GM12891 (cell line): ENCODE data around the gene GMNN.
"Not testable (repeated sequence)": the region's sequence is repeated elsewhere in the genome, so short reads cannot be mapped to it uniquely, and the experiment has no call there.

Source experiments
- DNase-seq: peaks from one replicate; pipeline ENCODE4 v3.0.0; 2011; ENCODE audit warnings: low spot score; ENCODE audit not compliant: insufficient read length
- FAIRE-seq: peaks from 2 replicates; lab custom pipeline; 2011; peaks lifted over from hg19 to GRCh38; lab: Jason Lieb, UNC
- PAX5 ChIP-seq: IDR thresholded peaks from 2 replicates; pipeline ENCODE4 v1.6.1; 2011; ENCODE audit warnings: low read length, moderate library complexity, mild to moderate bottlenecking; ENCODE audit not compliant: insufficient read depth, severe bottlenecking
- POLR2A ChIP-seq: IDR thresholded peaks from 2 replicates; pipeline ENCODE4 v1.6.1; 2011; ENCODE audit warnings: low read depth, low read length, control low read depth
- POLR2AphosphoS5 ChIP-seq: IDR thresholded peaks from 2 replicates; pipeline ENCODE4 v1.6.1; 2011; ENCODE audit warnings: low read depth, low read length, control low read depth
- POU2F2 ChIP-seq: IDR thresholded peaks from 2 replicates; pipeline ENCODE4 v1.6.1; 2011; ENCODE audit warnings: low read depth, mild to moderate bottlenecking, control low read depth, low read length, moderate library complexity
- SPI1 ChIP-seq: IDR thresholded peaks from 2 replicates; pipeline ENCODE4 v1.6.1; 2011; ENCODE audit warnings: low read depth, low read length, control low read depth
- TAF1 ChIP-seq: IDR thresholded peaks from 2 replicates; pipeline ENCODE4 v1.6.1; 2011; ENCODE audit warnings: low read depth, low read length, control low read depth

Gene GMNN

DNA sequence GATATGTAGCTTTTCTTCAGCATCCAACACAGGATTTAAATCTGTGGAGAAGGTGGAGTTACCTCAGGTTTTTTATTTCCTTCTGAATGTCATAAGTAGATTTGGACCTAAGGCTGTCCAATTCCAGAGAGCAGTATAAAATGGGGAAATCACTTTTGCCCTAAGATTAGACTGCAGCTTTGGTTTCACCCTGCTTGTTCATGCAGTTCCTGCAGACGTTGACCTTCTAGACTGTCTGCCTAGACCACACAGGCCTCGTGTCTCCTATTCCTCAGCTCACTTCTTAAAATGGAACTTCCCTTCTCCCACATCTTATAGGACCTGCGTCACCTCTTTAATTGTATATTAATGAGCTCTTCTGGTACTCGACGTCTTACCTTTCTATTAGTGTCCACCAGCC lies 29.8 kb upstream of the GMNN start:
- FAIRE-seq (no peak), DNase-seq (no peak)
- TF ChIP-seq SPI1 (no peak), POLR2A (no peak), POLR2AphosphoS5 (no peak), PAX5 (no peak), POU2F2 (no peak)

GRCh38 chr6:24749297-24749696 lies 25.4 kb upstream of the GMNN start:
- no peak for TF ChIP-seq POU2F2
- TF ChIP-seq POLR2AphosphoS5 = no peak
- TF ChIP-seq SPI1 = no peak
- TF ChIP-seq TAF1 = no peak
- TF ChIP-seq PAX5 = no peak
- no peak for TF ChIP-seq POLR2A
- FAIRE-seq (no peak), DNase-seq (no peak)

- not testable (repeated sequence) for FAIRE-seq, DNase-seq
Measured at GRCh38 chr6:24750878-24751277, 23.9 kb upstream of the GMNN start.

- no peak for TF ChIP-seq POLR2A
- no peak for TF ChIP-seq PAX5
- TF ChIP-seq TAF1 = no peak
- TF ChIP-seq POU2F2 = no peak
- no peak for TF ChIP-seq SPI1
- TF ChIP-seq POLR2AphosphoS5 = no peak
- DNase-seq = no peak
- no peak for FAIRE-seq
Measured at GRCh38 chr6:24752503-24752902, 22.2 kb upstream of the GMNN start.

DNA sequence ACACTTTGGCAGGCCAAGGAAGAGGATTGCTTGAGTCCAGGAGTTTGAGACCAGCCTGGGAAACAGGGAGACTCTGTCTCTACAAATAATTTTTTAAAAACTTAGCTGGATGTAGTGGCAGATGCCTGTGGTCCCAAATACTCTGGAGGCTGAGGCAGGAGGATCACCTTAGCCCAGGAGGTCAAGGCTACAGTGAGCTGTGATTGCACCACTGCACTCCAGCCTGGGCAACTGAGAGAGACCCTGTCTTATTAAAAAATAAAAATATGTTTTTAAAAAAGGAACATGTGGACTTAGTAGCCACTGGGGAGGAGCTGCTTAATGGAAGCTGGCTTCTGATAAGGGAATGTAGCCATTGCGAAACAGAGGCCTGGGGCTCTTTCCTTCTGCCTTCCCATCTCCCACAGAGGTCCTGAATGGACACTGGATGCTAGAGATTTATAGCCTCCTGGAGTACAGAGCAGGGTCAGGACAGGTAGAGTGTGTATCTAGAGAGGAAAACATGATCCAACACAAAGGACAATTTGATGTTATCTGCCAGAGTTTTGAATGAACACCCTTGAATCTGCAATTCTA lies 21.7 kb upstream of the GMNN start:
- DNase-seq = no peak

GRCh38 chr6:24753545-24753944 lies 21.2 kb upstream of the GMNN start:
- no peak for TF ChIP-seq TAF1
- TF ChIP-seq PAX5 = no peak
- no peak for TF ChIP-seq POLR2AphosphoS5
- TF ChIP-seq SPI1 = no peak
- TF ChIP-seq POLR2A = no peak
- TF ChIP-seq POU2F2 = no peak
- DNase-seq (no peak), FAIRE-seq (no peak)

More for the DNA sequence above, 21.7 kb upstream of the GMNN start:
- no peak for FAIRE-seq
- TF ChIP-seq POLR2AphosphoS5 (no peak), POLR2A (no peak), POU2F2 (no peak), TAF1 (no peak), SPI1 (no peak), PAX5 (no peak)

- not testable (repeated sequence) for FAIRE-seq, DNase-seq
Measured at GRCh38 chr6:24754378-24754777, 20.4 kb upstream of the GMNN start.

- no peak for TF ChIP-seq POLR2A
- TF ChIP-seq SPI1 = no peak
- TF ChIP-seq PAX5 = no peak
- no peak for TF ChIP-seq TAF1
- TF ChIP-seq POLR2AphosphoS5 = no peak
- TF ChIP-seq POU2F2 = no peak
- DNase-seq (no peak), FAIRE-seq (no peak)
Measured at GRCh38 chr6:24755279-24755678, 19.5 kb upstream of the GMNN start.

DNA sequence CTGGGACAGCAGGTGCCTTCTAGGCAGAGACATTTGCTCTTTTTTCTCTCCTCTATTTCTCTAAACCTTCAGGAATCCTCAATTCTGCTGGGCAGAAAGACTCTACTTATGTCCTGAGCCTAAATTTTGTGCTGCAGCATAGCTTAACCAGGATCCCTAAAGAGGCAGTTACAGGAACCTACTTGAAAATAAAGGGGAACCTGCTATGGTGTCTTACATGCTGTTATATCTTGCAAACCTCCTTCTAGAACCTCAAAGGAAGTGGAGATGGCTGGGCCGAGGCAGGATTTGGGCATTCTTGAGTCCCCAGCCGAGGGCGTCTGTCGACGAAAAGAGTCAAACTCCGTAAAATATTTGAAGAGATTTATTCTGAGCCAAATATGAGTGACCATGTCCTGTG lies 17.1 kb upstream of the GMNN start:
- DNase-seq (no peak), FAIRE-seq (no peak)
- TF ChIP-seq SPI1 (no peak), POLR2A (no peak), POU2F2 (no peak), TAF1 (no peak), POLR2AphosphoS5 (no peak), PAX5 (no peak)

DNA sequence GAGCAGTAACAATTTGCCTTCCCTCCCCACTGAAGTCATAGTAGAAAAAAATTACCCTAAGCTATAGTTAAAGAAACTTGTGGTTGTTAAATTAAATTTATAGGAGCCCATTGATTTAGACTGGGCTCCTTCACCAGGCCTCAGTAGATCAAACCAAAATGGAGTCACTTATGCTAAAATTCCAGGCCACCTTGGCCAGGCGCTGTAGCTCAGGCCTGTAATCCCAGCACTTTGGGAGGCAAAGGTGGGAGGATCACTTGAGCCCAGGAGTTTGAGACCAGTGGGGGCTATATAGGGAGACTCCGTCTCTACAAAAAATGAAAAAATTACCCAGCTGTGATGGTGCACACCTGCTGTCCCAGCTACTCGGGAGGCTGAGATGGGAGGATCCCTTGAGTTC lies 15.0 kb upstream of the GMNN start:
- FAIRE-seq (no peak), DNase-seq (no peak)
- TF ChIP-seq TAF1 (no peak), POLR2A (no peak), POLR2AphosphoS5 (no peak), PAX5 (no peak), POU2F2 (no peak), SPI1 (no peak)

DNA sequence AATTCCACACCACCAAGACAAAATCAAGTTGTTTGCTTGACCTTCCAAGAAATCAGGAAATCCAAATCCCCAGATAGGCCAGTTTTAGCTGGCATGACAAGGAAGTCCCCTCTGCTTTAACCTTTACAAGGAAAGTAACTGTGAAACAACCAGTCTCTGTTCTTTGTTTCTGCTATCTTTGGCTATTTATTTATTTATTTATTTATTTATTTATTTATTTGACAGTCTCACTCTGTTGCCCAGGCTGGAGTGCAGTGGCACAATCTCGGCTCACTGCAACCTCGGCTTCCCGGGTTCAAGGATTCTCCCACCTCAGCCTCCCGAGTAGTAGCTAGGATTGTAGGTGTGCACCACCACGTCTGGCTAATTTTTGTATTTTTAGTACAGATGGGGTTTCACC lies 14.5 kb upstream of the GMNN start:
- DNase-seq (no peak), FAIRE-seq (no peak)
- TF ChIP-seq POU2F2 = no peak
- no peak for TF ChIP-seq PAX5
- no peak for TF ChIP-seq TAF1
- no peak for TF ChIP-seq POLR2AphosphoS5
- no peak for TF ChIP-seq SPI1
